Spleen (tissue), 7 donors: Measurements from ENCODE around the gene PRKCE.

ENCODE experiments used
- POLR2A ChIP-seq, 3 donors: fragments of 450-650 bp; IDR thresholded peaks; one replicate each; pipeline ENCODE4 v1.5.1; 2017; ENCODE audit warnings: antibody characterized with exemption in 3 of 3, mild to moderate bottlenecking in 1 of 3
- TF ChIP-seq, protein P1 (sequence below), 11 experiments: fragments of 200-600 bp in 7 of 11; fragments of 450-650 bp in 4 of 11; sonication (generic) in 4 of 11; IDR thresholded peaks in 8 of 11; conservative IDR thresholded peaks in 3 of 11; 1 replicate in 7 of 11; 2 replicates in 4 of 11; pipeline versions ENCODE4 v1.4.0 to v1.8.0; 2016 to 2021; ENCODE audit warnings: antibody characterized with exemption in 11 of 11, inconsistent platforms in 4 of 11, mild to moderate bottlenecking in 1 of 11
- donor health status: DM: no; HTN: no; CAD: no; lungs with moderate emphysema.
- donor health status: DM: no; HTN: no; CAD: no.
- donor health status: DM: no; HTN: no; CAD: no.

DNA sequence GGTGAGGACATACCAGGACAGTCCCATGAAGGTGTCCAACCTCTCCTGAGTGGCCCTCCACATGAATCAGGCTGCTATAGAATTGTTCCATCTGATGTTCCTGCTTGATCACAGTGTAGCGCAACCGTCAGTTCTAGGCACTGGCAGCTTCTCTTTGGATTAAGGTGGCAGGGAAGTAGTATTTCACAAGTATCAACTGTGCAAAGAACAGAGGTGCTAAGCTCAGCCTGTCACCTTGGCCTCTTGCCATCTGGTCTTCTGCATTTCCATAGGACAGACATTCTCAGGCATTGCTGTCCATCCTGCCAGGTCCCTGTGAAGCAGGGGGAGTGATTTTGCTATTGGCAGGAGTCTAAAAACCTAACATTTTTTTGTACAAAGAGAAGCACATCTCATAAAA, 463.5 kb downstream of the PRKCE start:
- TF ChIP-seq, protein P1, sequence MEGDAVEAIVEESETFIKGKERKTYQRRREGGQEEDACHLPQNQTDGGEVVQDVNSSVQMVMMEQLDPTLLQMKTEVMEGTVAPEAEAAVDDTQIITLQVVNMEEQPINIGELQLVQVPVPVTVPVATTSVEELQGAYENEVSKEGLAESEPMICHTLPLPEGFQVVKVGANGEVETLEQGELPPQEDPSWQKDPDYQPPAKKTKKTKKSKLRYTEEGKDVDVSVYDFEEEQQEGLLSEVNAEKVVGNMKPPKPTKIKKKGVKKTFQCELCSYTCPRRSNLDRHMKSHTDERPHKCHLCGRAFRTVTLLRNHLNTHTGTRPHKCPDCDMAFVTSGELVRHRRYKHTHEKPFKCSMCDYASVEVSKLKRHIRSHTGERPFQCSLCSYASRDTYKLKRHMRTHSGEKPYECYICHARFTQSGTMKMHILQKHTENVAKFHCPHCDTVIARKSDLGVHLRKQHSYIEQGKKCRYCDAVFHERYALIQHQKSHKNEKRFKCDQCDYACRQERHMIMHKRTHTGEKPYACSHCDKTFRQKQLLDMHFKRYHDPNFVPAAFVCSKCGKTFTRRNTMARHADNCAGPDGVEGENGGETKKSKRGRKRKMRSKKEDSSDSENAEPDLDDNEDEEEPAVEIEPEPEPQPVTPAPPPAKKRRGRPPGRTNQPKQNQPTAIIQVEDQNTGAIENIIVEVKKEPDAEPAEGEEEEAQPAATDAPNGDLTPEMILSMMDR (IDR thresholded peaks at IDR 0.05 in 8 of 11, conservative IDR thresholded peaks at IDR 0.05 in 3 of 11) = no peak
- no peak for TF ChIP-seq POLR2A (IDR thresholded peaks at IDR 0.05)
